ENCODE measurements around the gene MYLK4.

DNA sequence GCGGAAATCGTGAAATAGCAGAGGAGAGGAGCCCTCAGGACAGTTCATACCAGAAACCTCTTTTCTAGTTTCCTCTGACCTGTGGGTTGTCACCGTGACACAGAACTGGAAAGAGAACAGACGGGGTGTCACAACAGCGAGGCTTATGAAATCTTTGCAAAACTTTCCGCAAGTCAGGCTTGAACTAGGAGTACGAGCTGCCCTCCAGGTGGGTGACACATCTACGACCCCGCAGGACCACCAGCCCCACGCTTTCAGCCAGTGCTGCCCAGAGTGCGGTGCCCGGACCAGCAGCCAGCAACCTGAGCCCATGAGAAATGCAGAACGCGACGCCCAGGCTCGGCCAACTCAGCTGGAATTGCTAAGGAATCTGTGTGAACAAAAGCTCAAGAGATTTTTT lies 45.2 kb upstream of the MYLK4 start:
- TF ChIP-seq, protein P1, sequence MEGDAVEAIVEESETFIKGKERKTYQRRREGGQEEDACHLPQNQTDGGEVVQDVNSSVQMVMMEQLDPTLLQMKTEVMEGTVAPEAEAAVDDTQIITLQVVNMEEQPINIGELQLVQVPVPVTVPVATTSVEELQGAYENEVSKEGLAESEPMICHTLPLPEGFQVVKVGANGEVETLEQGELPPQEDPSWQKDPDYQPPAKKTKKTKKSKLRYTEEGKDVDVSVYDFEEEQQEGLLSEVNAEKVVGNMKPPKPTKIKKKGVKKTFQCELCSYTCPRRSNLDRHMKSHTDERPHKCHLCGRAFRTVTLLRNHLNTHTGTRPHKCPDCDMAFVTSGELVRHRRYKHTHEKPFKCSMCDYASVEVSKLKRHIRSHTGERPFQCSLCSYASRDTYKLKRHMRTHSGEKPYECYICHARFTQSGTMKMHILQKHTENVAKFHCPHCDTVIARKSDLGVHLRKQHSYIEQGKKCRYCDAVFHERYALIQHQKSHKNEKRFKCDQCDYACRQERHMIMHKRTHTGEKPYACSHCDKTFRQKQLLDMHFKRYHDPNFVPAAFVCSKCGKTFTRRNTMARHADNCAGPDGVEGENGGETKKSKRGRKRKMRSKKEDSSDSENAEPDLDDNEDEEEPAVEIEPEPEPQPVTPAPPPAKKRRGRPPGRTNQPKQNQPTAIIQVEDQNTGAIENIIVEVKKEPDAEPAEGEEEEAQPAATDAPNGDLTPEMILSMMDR (IDR thresholded peaks at IDR 0.05; ENCODE audit: low read depth, low read length, poor library complexity, severe bottlenecking): no peak
- no peak for TF ChIP-seq EZH2phosphoT487 (IDR thresholded peaks at IDR 0.05; ENCODE audit: borderline replicate concordance, low read length)
